HG03139 (cell line): ENCODE data around the gene EEFSEC.

Experiments
- ATAC-seq: cut with Tn5 transposase; IDR thresholded peaks from one replicate; pipeline ENCODE4 v1.9.1; 2021; ENCODE audit not compliant: unreplicated experiment

EEFSEC gene

DNA sequence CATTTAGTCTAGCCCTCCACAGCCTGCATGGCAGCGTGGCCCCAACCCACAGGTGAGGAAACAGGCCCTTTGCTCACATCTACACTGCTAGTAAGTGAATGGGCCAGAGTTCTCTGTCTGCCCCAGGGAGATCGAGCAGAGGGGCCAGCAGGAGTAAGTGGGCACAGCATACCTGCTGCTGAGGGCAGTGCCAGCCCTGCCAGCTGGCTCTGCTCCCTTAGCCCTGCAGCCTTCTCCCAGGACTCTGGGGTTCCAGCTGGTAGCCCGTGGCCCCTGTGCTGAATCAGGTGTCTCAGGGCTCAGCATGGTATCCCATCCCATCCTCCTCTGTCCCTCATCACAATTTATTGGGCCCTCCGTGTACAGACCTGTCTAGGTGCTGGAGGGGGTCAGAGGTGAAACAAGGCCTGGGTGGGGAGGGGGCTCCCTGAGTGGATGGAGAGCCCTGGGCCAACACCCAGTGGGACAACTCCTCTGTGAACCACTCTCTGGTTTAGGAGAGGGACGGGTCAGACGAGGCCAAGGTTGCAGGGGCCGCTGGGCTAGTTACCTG lies 211.6 kb downstream of the EEFSEC start:
- ATAC-seq, result no peak

DNA sequence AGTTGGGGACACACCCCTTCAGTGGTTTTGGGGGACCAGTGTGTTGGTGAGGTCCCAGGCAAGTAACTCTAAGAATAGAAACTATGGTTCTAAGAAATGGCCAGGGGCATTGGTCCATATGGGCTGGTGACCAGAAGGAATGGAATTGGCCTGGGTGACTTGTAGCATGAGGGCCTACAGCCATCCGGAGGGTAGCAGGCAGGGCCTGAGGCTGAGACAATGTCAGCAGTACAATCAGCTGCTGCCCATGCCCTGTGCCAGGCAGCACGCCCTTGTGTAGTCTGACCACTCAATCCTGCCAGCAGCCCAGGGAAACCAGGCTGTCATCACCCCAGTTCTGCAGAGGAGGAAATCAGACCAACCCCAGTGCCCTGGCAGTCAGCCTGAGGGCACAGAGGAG lies 212.9 kb downstream of the EEFSEC start:
- no peak for ATAC-seq

DNA sequence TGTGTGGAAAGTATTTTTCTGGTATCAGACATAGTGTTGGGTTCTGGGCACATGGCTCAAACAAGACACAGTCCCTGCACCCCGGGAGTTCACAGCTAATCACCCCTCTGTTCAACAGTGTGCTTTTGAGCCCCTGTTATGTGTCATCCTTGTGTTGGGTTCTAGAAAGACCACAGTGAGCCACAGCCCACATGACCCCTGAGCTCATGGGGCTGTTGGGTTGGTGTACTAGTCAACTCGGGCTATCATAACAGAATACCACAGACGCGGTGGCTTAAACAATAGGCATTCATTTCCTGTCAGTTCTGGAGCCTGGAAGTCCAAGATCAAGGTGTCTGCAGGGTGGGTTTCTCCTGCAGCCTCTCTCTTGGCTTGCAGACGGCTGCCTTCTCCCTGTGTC lies 213.4 kb downstream of the EEFSEC start:
- ATAC-seq, result no peak

DNA sequence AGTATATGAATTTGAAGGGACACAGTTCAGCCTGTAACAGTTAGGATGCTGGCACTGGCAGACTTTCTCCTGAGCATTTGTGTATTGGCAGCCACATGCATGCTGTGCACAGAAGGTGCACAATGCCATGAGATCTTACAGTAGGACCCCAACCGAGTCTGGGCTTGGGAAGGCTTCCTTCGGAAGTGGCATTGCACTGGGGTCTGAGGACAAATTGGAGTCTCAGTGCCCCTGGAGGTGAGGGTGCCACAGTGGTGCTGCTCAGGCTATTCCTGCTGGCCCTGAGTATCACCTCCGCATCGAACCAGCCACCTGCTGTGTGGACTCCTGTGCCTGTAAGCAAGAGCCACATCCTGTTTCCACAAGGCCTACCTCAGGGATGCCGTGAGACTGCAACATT lies 213.9 kb downstream of the EEFSEC start:
- no peak for ATAC-seq

DNA sequence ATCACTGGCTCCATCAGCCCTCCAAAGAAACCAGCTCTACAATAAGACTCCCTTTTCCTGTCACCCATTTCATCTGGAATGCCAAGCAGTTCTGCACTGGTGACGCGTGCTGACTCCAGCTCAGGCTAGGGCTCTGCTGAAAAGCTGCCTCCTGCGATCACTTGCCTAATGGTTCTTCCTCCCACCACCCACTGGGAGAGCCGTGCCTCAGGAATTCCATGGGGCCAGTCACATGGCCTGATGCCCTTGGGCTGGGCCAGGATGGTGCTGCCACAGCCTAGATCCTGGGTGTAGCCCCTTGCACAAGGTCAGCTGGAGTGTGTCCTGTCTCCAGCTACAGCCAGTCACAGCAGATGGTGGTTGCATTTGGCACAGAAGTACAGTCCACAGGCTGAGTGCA lies 214.5 kb downstream of the EEFSEC start:
- no peak for ATAC-seq

DNA sequence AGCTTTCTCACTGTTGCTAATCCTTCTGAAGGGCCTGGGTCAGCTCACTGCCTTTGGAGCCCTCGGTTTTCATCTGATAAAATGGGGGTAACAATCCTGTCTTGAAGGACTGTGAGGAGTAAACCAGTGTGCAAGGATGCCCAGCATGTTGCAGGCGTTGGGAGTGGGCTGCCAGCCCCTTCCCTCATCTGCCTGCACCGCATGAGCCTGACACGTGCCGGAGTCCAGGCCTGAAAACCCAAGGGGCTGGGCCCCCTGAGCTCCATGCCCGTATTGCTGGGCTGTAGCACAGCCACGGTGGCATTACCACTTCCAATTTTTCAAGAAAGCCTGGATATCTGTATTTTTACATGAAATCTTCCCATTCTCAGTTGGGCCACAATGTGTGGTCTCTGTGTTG lies 215.3 kb downstream of the EEFSEC start:
- ATAC-seq, result no peak

DNA sequence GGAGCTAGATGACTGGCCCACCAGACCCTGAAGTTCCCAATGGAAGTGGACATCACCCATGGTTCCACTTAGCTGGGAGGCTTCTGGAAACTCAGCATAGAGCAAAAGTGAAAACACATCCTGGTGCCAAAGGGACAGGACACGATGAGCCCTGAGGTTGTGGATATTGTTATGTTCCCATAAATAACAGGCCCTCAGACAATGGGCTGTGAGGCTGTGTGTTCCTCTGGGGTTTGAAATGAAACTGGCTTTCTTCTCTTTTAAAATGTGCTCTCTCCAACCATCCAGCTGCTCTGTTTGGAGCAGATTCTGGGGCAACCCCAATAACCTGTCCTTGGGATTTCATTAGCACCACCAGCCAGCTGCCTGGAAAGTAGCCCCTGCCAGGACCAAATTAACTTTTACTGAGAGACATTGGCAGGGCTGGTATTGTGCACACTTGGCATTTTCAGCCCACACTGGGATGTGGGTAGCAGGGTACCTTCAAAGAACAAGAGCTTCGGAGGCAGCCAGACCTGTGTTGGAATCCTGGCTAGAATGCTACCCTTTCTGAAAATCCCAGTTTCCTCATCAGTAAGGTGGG lies 215.9 kb downstream of the EEFSEC start:
- no peak for ATAC-seq

DNA sequence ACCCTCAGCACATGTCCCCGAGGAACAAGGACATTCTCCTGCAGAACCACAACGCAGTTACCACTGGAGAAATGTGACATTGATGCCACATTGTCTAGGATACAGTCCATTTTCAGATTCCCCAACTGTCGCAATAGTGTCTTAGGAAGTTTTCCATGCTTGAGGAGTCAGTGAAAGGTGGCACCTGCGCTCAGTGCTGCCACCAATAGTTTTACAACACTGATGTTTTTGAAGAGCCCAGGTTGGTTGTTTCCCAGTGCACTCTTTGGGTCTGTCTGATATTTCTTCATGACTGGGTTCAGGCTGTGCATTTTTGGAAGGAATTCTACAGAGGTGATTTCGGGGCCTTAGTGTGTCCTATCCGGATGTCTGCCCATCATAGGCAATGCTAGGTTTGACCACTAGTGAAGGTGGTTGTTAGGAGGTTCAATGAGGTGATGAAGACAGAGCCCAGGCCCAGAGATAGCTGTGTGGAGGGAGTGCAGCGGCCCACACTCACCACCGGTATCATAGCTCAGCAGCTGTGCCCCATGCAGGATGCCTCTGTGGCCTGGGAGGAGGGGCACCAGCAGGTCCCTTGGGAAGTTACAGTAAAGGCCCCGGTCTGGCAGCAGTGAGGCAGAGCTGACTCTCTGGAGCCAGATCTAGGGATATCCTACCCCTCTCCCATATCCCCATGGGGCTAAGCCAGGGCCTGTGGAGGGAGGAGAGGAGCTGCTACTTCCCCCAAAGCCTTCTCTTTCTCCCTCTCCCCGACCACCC lies 216.8 kb downstream of the EEFSEC start:
- ATAC-seq, result no peak

DNA sequence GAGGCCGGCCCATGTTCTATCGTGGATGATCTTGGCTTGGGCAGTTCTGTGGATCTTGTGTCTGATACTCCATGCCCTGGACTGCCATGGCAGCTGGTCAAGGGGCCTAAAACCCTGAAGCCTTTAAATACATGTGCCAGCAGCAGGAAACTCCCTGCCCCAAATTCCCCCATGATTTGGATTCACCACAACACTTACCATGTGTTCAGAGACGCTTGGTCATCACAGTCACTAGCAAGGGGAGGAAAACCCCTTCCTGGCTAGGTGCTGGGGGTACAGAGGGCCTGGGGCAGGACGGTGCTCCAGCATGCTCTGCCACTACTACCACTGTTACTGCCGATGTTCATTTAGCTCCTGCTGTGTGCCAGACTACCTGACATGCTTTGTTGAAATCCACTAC lies 219.0 kb downstream of the EEFSEC start:
- no peak for ATAC-seq

DNA sequence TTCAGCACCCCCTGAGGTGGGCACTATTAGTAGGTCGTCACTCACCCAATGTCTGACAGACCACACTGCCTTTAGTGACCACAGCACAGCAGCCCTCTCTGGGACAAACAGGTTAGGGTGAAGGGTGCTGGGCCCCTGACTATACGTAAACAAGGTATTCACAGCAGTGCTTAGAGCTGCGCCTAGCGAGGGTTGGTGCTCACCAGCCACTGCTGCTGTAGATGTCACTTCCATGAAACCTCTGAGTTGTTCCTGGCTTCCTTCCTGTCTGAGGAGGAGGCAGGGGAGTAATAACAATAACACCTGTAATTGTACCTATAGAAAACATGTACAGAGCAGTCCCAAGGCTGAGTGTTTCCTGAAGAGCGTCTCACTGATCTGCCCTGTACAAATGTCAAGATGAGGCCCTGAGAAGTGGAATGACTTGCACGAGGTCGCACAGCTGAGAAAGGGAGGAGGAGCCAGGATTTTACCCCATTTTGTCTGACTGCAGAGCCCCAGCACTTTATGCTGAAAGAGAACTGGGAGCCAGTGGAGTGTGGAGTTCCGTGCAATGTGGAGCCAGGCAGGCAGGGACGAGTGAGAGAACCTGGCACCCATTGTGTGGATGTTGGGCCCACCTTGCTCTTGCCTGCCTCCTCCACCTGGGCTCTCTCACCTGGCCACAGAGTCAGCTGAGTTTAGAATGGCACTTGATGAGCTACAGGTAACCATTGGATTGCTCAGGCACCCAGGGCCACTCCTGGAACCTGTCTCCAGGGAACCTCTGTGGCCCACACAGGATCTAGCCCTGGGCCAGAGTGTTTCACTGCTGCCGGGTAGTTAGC lies 219.6 kb downstream of the EEFSEC start:
- no peak for ATAC-seq

DNA sequence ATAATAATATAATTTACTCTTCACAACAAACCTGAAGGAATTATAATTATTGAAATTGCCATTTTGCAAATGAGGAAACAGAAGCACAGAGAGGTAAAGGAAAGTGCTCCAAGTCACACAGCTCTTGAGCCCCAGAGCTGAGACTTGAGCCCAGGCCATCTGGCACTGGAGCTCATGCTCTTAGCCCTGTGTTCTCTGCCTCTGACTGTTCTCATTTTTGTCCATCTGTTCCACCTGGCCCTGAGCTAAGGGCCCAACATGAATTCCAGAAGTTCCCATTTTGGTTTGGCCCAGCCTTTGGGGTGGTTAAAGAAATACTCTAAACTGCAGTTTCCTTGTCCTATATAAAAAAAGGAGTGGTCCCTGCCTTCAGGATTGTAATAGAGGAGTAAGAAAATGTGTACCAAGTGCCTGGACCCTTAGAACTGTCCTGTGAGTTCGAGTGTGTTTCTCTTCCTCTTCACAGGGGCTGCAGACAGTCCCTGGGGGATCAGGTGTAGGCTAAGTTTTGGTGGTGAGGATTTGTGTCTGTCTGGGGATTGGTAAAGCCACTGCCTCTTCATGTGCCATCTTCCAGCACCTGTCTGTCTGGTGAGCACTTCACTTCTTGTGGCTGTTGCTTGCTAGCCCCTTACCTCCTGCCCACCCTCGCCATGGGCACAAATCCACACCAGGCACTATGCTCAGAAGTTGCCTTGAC lies 221.6 kb downstream of the EEFSEC start:
- ATAC-seq, result no peak

DNA sequence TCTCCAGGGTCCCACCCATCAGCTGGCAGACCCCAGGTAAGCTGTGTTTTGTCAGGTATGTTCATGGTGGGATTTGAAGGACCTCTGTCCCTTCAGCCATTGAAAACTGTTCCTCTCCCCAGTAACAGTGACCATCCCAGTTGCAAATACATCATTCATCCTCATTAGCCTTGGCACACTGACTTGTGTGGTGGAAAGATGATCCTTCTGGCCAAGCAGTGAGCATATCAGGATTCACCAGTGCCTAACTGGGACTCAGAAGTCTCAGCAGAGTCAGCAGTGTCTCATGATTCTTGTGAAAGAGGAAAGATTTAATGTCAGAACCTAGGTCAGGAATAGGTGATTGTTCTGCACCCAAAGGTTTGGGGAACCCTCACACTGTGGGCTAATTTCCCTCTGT lies 223.2 kb downstream of the EEFSEC start:
- no peak for ATAC-seq

DNA sequence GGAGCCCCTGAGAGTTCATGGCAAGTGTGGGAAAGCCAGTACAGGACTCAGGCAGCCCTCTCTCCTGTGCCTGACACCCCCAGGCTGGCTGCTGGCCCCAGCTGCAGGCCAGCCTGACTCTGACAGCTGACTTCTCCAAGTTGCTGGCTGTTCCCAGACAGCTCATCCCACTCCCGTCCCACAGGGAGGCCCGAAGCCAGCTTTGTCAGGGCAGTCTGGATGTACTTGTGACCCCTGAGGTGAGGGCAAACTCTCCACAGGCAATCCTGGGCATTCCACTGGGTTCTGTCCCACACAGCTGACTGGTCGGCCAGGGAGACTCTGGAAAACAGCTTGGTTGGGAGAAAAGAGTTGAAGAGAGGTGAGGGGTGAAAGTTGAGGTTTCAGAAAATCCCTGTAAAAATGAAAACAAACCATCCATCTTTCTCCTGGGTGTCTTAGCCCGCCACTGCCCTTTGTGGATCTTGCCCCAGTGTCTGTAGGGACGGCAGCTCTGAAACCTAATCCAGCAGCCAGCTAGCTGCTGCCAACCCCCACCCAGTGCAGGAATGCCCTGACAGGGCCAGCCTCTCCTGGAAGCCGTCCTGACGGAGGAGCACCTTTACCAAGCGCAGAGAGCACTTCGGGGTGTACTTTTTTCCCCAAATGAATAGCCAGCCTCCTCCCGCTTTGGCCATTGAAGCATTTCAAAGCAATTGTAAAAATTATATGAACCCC lies 225.5 kb downstream of the EEFSEC start:
- ATAC-seq, result no peak

DNA sequence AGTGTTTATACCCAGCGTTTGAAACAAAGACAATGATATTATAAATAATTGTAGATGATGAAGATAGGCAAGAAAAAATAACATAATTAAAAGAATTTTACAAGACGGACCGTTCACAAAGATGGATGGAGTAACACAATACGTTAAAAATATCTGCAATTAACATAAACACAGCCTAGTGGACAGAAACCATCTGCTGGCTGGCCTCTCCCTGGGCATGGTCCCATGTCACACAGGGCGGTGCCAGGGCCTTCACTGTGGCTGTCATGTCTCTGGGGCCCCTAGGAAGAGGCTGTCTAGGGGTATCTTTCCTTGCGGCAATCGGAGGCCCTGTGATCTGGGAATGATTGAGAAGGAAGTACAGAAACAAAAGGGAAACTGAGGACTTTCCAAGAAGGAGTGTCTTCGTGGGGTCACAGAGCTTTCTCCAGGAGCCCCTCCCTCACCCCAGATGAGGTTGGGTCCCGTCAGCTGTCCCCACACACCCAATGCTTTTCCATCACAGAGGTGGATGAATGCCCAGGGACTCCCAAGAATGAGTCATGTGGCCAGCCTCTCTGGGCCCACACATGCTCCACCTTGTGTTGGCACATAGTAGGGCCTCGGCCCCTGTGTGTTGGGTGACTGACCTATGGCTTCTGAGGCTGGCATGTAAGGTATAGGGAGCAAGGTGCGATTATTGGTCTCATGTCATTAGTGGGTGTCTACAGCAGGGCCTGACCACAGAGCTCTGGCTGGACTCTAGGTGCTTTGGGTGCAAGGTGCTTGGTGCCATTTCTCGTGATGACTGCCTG lies 226.3 kb downstream of the EEFSEC start:
- ATAC-seq, result no peak

DNA sequence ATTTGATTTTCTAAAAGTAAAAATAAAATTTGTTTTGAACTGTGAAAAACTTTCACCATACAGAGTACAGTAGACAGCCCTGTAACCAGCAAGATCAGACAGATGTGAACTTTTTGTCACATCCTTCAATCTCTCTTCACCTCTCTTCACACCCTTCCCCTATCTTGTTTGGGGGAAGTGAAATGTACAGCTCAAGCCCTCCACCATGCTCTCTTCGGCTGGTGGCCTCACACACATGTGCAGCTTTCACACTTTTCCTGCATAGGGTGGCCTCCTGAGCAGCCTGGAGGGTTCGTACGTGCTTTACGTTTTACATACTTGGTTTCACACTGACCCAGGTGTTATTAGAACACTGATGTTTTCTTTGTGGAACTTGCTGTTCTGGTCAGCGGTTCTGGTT lies 227.0 kb downstream of the EEFSEC start:
- no peak for ATAC-seq

DNA sequence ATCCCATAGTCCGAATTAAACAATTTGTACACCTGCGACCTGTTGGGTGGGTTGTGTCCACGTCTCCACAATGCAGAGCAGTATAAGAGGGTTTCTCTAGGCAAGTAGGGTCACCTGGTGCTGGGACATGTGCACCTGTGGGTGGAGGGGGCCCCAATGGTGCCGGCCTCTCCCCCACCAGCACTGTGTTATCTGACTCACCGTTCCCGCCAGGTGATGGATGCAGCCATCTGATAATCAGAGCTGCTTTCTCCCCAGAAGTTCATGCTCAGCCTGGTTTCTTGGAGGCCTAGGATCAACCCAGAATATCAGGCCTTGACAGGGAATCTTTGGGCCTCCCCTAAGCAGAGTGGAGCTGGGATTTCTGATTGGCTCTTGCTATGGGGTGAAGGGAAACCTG lies 227.4 kb downstream of the EEFSEC start:
- no peak for ATAC-seq

DNA sequence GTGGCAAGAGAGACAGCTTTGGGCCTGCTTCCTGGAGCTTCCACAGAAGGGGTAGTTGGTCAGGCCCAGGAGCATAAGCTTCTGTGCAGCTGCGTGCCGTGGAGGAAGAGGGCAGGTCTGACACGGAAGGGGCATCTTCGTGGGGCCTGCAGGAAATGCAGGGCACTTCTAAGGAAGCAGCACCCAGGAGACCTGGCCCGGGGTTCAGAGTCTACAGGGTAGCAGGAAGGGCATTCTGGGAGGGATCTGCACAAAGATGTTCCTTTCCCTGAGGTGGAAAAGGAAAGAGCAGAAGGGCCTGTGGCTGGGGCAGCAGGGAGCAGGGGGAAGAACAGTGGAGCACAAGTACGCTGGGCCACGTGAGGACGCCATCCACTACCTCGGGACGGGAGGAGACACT lies 228.3 kb downstream of the EEFSEC start:
- no peak for ATAC-seq

DNA sequence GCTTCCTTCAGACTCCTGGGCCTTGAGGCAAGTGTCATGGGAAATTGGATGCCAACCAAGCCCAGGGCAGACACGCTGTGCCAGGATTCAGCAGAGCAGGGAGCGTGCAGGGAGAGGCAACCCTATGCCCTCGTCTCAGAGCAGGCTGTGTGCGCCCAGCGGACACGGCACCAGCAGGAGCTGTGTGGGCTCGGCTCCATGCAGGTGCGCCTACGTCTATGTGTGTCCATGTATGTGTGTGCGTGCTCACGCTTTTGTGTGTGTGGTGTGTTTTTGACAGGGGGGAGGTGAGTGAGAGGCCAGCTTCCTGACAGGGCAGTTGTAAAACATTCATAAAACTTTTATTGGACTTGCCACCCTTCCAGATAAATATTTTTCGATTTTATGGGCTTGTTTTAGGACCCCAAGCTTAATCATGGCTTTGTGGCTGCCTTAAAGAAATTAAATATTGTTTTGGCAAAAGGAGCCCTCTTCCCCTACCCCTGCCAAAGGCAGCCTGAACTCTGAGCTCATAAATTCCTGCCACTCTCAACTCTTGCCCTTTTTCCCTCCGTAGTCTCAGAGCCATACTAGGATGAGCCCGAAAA lies 229.0 kb downstream of the EEFSEC start:
- ATAC-seq, result no peak
